ENCODE data around the gene KRTAP3-3.
"Not testable (repeated sequence)": the region's sequence is repeated elsewhere in the genome, so short reads cannot be mapped to it uniquely, and the experiment has no call there.

The KRTAP3-3 gene

DNA sequence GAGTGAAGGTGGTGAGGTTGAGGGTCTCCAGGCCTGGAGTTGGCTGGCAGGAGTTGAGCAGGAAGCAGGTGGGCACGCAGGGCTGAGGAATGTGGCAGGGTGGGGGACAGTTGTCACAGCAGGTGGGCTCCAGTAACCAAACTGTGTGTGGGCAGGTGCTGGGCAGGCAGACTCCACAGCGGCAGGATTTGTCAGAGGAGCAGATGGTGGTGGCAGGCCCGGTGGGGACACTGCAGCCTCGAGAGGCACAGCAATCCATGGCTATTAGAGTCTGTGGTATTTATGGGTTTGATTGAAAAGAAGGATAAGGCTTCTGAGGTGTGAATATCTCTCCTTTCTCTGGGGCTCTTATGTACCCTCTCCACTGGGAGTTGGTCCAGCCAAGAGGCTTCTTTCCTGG, at the start of gene KRTAP3-3:
TSS of gene KRTAP3-3 (minus strand) at position 326 of the 400 bp plus-strand sequence. CDS start at position 259, 67 bp downstream.
- TF ChIP-seq, protein P1, sequence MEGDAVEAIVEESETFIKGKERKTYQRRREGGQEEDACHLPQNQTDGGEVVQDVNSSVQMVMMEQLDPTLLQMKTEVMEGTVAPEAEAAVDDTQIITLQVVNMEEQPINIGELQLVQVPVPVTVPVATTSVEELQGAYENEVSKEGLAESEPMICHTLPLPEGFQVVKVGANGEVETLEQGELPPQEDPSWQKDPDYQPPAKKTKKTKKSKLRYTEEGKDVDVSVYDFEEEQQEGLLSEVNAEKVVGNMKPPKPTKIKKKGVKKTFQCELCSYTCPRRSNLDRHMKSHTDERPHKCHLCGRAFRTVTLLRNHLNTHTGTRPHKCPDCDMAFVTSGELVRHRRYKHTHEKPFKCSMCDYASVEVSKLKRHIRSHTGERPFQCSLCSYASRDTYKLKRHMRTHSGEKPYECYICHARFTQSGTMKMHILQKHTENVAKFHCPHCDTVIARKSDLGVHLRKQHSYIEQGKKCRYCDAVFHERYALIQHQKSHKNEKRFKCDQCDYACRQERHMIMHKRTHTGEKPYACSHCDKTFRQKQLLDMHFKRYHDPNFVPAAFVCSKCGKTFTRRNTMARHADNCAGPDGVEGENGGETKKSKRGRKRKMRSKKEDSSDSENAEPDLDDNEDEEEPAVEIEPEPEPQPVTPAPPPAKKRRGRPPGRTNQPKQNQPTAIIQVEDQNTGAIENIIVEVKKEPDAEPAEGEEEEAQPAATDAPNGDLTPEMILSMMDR (IDR thresholded peaks at IDR 0.05; ENCODE audit: extremely low read depth, missing control alignments): no peak
- DNase-seq (ENCODE audit: low spot score): no peak

DNA sequence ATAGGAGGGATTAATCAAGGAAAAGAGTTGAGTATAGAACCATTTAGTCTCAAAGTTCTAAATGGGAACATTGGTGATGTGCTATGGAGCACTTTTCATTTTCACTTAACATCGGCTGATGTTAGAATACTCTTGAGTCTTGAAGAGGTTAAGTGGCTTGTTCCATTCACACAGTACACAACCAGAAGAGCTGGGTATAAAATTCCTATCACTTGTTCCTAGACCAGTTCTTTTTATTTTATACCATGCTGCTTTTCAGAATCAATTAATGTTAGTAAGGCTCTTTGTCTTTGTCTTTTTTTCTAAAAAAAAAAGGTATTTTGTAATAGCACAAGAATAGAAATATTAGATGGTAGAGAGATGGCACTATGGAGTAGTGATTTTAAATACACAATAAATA, 49.0 kb upstream of the KRTAP3-3 start:
- TF ChIP-seq, protein P1 (IDR thresholded peaks at IDR 0.05; ENCODE audit: extremely low read depth, missing control alignments): no peak
- no peak for DNase-seq (ENCODE audit: low spot score)

DNA sequence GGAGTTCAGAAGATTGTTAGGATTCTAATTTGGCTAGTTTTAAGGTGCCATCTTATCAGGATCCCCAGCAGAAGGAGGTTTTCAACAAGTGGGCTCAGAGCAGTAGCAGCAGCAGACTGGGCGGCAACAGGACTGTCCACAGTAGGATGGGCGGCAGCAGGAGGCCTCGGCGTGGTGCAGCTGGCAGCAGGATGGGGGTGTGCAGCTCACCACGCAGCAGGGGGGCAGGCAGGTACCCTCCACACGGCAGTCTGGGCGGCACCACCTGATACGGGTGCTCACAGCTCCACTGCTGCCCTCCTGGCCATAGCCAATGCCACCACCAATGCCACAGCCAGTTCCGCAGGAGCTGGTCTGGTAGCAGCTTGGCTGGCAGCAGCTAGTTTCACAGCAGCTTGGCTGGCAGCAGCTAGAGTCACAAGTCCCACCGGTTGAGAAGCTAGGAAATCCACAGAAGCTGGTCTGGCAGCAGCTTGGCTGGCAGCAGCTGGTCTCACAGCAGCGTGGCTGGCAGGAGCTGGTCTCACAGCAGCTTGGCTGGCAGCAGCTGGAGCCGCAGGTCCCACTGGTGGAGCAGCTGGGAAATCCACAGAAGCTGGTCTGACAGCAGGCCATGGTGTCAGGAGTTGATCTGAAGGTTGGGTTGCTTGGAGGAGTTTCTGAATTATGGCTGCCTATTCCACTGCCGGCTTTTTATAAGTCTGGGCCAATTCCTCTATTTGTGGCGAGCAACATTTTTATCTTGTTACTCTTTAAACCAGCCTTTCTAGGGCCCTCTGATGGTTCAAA, 47.0 kb upstream of the KRTAP3-3 start, which contains the start of gene KRTAP1-1:
TSS of gene KRTAP1-1 (minus strand) at position 668 of the 789 bp plus-strand sequence. CDS start at position 615, 53 bp downstream.
- not testable (repeated sequence) for DNase-seq (ENCODE audit: low spot score)

DNA sequence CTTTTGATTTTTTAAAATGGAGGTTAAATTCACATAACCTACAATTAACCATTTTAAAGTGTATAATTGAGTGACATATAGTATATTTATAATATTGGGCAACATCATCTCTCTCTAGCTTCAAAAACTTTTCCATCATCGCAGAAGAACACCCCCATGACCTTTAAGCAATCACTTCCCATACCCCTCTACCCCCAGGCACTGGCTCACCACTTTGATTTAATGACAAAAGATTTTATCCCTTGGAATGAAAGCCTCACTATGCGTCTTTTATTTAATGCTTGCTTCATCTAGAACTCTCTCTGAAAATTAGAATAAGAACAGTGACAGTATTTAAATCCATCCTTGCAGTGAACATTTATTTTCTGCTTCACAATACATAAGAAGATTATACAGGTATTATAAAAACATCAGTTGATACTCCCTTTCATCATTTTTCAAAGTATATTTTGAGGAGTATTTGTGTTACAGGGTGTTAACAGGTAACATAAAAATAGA, 43.9 kb upstream of the KRTAP3-3 start:
- TF ChIP-seq, protein P1 (IDR thresholded peaks at IDR 0.05; ENCODE audit: extremely low read depth, missing control alignments): no peak
- no peak for DNase-seq (ENCODE audit: low spot score)

DNA sequence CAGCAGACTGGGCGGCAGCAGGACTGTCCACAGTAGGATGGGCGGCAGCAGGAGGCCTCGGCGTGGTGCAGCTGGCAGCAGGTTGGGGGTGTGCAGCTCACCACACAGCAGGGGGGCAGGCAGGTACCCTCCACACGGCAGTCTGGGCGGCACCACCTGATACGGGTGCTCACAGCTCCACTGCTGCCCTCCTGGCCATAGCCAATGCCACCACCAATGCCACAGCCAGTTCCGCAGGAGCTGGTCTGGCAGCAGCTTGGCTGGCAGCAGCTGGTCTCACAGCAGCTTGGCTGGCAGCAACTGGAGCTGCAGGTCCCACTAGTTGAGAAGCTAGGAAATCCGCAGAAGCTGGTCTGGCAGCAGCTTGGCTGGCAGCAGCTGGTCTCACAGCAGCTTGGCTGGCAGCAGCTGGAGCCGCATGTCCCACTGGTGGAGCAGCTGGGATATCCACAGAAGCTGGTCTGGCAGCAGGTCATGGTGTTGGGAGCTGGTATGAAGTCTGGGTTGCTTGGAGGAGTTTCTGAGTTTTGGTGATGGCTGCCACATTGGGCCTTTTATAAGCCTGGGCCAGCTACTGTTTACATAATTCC, 40.5 kb upstream of the KRTAP3-3 start, which contains the start of gene KRTAP1-3:
TSS of gene KRTAP1-3 (minus strand) at position 529 of the 590 bp plus-strand sequence. CDS start at position 476, 53 bp downstream.
- DNase-seq (ENCODE audit: low spot score): not testable (repeated sequence)

DNA sequence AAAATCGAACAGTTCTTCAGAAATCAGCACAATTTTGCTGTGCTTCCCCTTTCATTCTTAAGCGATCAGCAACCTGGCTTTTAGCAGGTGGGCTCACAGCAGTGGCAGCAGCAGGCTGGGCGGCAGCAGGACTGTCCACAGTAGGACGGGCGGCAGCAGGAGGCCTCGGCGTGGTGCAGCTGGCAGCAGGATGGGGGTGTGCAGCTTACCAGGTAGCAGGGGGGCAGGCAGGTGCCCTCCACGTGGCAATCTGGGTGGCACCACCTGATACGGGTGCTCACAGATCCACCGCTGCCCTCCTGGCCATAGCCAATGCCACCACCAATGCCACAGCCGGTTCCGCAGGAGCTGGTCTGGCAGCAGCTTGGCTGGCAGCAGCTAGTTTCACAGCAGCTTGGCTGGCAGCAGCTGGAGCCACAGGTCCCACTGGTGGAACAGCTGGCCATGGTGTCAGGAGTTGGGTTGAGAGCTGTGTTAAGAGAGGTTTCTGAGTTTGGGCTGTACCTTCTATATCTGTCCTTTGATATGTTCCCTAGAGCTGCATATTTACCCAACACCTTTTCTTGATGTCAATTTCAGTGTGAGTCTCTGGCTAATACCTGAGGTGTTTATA, 35.8 kb upstream of the KRTAP3-3 start, which contains the start of gene KRTAP1-4:
TSS of gene KRTAP1-4 (minus strand) at position 563 of the 613 bp plus-strand sequence. CDS start at position 446, 117 bp downstream.
- TF ChIP-seq, protein P1 (IDR thresholded peaks at IDR 0.05; ENCODE audit: extremely low read depth, missing control alignments): no peak
- no peak for DNase-seq (ENCODE audit: low spot score)

DNA sequence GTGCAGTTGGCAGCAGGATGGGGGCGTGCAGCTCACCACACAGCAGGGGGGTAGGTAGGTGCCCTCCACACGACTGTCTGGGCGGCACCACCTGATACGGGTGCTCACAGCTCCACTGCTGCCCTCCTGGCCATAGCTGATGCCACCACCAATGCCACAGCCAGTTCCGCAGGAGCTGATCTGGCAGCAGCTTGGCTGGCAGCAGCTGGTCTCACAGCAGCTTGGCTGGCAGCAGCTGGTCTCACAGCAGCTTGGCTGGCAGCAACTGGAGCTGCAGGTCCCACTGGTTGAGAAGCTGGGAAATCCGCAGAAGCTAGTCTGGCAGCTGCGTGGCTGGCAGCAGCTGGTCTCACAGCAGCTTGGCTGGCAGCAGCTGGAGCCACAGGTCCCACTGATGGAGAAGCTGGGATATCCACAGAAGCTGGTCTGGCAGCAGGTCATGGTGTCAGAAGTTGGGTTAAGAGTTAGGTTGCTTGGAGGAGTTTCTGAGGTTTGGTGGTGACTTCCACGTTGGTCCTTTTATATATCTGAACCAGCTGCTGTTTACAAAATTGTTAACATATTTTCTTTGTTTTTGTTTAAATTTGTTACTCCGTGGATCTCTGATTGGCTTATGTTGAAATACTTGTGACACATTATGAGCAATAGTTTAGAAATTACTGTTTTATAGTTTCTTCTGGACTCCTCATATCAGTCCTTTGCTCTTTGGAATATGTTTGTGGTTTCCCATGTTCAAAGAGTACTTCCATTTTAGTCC, 32.9 kb upstream of the KRTAP3-3 start, which contains the start of gene KRTAP1-5:
TSS of gene KRTAP1-5 (minus strand) at position 494 of the 757 bp plus-strand sequence. CDS start at position 441, 53 bp downstream.
- no peak for DNase-seq (ENCODE audit: low spot score)

More for the DNA sequence above, 32.9 kb upstream of the KRTAP3-3 start, which contains the start of gene KRTAP1-5:
- TF ChIP-seq, protein P1 (IDR thresholded peaks at IDR 0.05; ENCODE audit: extremely low read depth, missing control alignments): no peak

Measured in GM20000 (cell line).